A673 (cell line): ENCODE data around the gene CHD3. TPM values are rescaled to one million over a fixed set of nuclear protein-coding genes. Genes with fewer than 3 reads are reported as not detected.
A peak's percentile ranks its signal among the peaks of the same experiment; 100 is the strongest.

Experiments
- BruUV-seq: library from RNA; stranded (reverse); fragments of 400-500 nt; replicated peaks from 2 replicates; lab custom pipeline; 2021; lab: Mats Ljungman, UMichigan
- CTCF ChIA-PET: fragments of 300-600 bp; sonication (Branson Sonifier 250); formaldehyde crosslinking; loops from one replicate; lab custom pipeline; 2022; ENCODE audit warnings: antibody characterized with exemption; lab: Charles Lee
- POLR2A ChIA-PET: fragments of 300-600 bp; sonication (Branson Sonifier 250); formaldehyde crosslinking; loops from one replicate; lab custom pipeline; 2022; ENCODE audit warnings: antibody characterized with exemption; ENCODE audit not compliant: low non-redundant PET; lab: Charles Lee
- DNase-seq: peaks from one replicate; pipeline ENCODE4 v3.0.0-alpha.2; 2015; ENCODE audit warnings: low spot score
- H3K27ac ChIP-seq: fragments of 200-600 bp; sonication (generic); 2 replicates; pipeline ENCODE4 v1.5.1; 2016; ENCODE audit warnings: mixed run types, low read depth, mild to moderate bottlenecking, mixed read lengths, antibody characterized with exemption, low read length; ENCODE audit not compliant: poor library complexity, severe bottlenecking
- H3K27me3 ChIP-seq: fragments of 200-600 bp; sonication (generic); replicated peaks from 2 replicates; pipeline ENCODE4 v1.6.1; 2017; ENCODE audit warnings: mixed run types, low read depth, mild to moderate bottlenecking, mixed read lengths, antibody characterized with exemption, low read length; ENCODE audit not compliant: insufficient read depth, poor library complexity
- H3K36me3 ChIP-seq: fragments of 200-600 bp; sonication (generic); 2 replicates; pipeline ENCODE4 v1.6.1; 2016; ENCODE audit warnings: mixed run types, mild to moderate bottlenecking, mixed read lengths, antibody characterized with exemption, low read length; ENCODE audit not compliant: insufficient read depth, poor library complexity, severe bottlenecking
- H3K4me1 ChIP-seq: fragments of 200-600 bp; sonication (generic); 2 replicates; pipeline ENCODE4 v1.6.1; 2017; ENCODE audit warnings: mixed run types, mild to moderate bottlenecking, mixed read lengths, antibody characterized with exemption, low read length; ENCODE audit not compliant: insufficient read depth, poor library complexity, severe bottlenecking
- H3K4me3 ChIP-seq: fragments of 200-600 bp; sonication (generic); 2 replicates; pipeline ENCODE4 v1.5.1; 2016; ENCODE audit warnings: low read depth, mixed run types, mild to moderate bottlenecking, mixed read lengths, low read length; ENCODE audit not compliant: poor library complexity, severe bottlenecking
- H3K9me3 ChIP-seq: fragments of 200-600 bp; sonication (generic); 2 replicates; pipeline ENCODE4 v1.6.1; 2016; ENCODE audit warnings: mixed run types, low read depth, mild to moderate bottlenecking, mixed read lengths, antibody characterized with exemption, low read length; ENCODE audit not compliant: poor library complexity, severe bottlenecking
- EZH2 ChIP-seq: fragments of 200-600 bp; sonication (generic); IDR thresholded peaks from 2 replicates; pipeline ENCODE4 v1.6.1; 2017; ENCODE audit warnings: borderline replicate concordance, low read depth, mild to moderate bottlenecking, mixed read lengths, antibody characterized with exemption, low read length; ENCODE audit not compliant: poor library complexity, severe bottlenecking
- intact Hi-C: fragments of 100-400 bp; cut with micrococcal nuclease; formaldehyde crosslinking; loops from one replicate; pipeline ENCODE4 v1.10.0; 2022; ENCODE audit not compliant: unreplicated experiment
- total RNA-seq: library from RNA; stranded (reverse); gene quantifications from 2 replicates; pipeline ENCODE4 v1.2.3, GENCODE V29; 2021
- TF ChIP-seq, protein P1 (sequence below): fragments of 300-800, 200-600 bp; sonication (generic); conservative IDR thresholded peaks from 2 replicates; pipeline ENCODE4 v1.5.1; 2017; ENCODE audit warnings: low read depth, mild to moderate bottlenecking, antibody characterized with exemption, low read length, moderate library complexity, mixed read lengths

CHD3 gene
- total RNA-seq, 1 experiment from 2014 or later = 249 TPM

GRCh38 chr17:7931709-7932482 is 43.3 kb downstream of the CHD3 start, which contains the start of the genes CNTROB and TRAPPC1:
Gene CNTROB, plus strand, starts transcription at chr17:7932206. Its CDS starts 874 bp downstream, at chr17:7933080.
Gene TRAPPC1, minus strand, starts transcription at chr17:7931946. Its CDS starts 117 bp downstream, at chr17:7931829.
- POLR2A ChIA-PET = interaction anchor here (0.6 kb wide), 2 partner anchors 9 to 356 kb away, joined by 3 to 5 read pairs; no protein-coding TSS in a partner anchor
- intact Hi-C loops = loop anchor here (5.0 kb wide), 2 partner anchors 45 to 185 kb away; partner anchors contain the start of genes ALOXE3 and CHD3
- CTCF ChIA-PET = interaction anchor here (0.6 to 0.7 kb wide), 3 partner anchors 38 to 109 kb away, joined by 3 to 11 read pairs (median 3); no protein-coding TSS in a partner anchor
- Histone ChIP-seq H3K27me3 (no peaks in the 10 kb centered on the region), H3K4me1 (peaks cover 23% of the 10 kb centered on the region), H3K27ac (peak within 1 kb of the TSS; percentile 88), H3K9me3 (no peaks in the 10 kb centered on the region), H3K4me3 (peak within 1 kb of the TSS; percentile 68), H3K36me3 (peaks cover 22% of the 10 kb centered on the region)
- no TSS peak for BruUV-seq
- TF ChIP-seq, protein P1, sequence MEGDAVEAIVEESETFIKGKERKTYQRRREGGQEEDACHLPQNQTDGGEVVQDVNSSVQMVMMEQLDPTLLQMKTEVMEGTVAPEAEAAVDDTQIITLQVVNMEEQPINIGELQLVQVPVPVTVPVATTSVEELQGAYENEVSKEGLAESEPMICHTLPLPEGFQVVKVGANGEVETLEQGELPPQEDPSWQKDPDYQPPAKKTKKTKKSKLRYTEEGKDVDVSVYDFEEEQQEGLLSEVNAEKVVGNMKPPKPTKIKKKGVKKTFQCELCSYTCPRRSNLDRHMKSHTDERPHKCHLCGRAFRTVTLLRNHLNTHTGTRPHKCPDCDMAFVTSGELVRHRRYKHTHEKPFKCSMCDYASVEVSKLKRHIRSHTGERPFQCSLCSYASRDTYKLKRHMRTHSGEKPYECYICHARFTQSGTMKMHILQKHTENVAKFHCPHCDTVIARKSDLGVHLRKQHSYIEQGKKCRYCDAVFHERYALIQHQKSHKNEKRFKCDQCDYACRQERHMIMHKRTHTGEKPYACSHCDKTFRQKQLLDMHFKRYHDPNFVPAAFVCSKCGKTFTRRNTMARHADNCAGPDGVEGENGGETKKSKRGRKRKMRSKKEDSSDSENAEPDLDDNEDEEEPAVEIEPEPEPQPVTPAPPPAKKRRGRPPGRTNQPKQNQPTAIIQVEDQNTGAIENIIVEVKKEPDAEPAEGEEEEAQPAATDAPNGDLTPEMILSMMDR = no peak
- no peak for TF ChIP-seq EZH2
- peak; percentile 100 for DNase-seq

- ChIA-PET POLR2A (interaction anchor here (0.6 kb wide), 1 partner anchor 9 kb away, joined by 3 read pairs; no protein-coding TSS in a partner anchor), CTCF (no interaction called here)
- intact Hi-C loops = loop anchor here (5.0 kb wide), 2 partner anchors 45 to 185 kb away; partner anchors contain the start of genes ALOXE3 and CHD3
- peak overlapping the region; percentile 68 for H3K4me3 ChIP-seq
- peak overlapping the region; percentile 88 for H3K27ac ChIP-seq
- no peaks in the 10 kb centered on the region for H3K9me3 ChIP-seq
- peaks cover 23% of the 10 kb centered on the region for H3K4me1 ChIP-seq
- no peak for DNase-seq
- TF ChIP-seq, protein P1 = no peak
- TF ChIP-seq EZH2 = no peak
- BruUV-seq = no TSS peak
- H3K27me3 ChIP-seq = no peaks in the 10 kb centered on the region
- peaks cover 27% of the 10 kb centered on the region for H3K36me3 ChIP-seq
Measured at GRCh38 chr17:7932483-7932891, 43.9 kb downstream of the CHD3 start.

GRCh38 chr17:7932949-7933348 is 44.4 kb downstream of the CHD3 start:
- BruUV-seq = no TSS peak
- POLR2A ChIA-PET = interaction anchor here (0.6 kb wide), 1 partner anchor 212 kb away, joined by 4 read pairs; no protein-coding TSS in a partner anchor

More at GRCh38 chr17:7932949-7933348, 44.4 kb downstream of the CHD3 start:
- Histone ChIP-seq H3K27me3 (no peaks in the 10 kb centered on the region), H3K4me1 (peaks cover 23% of the 10 kb centered on the region), H3K9me3 (no peaks in the 10 kb centered on the region), H3K27ac (peak overlapping the region; percentile 88), H3K36me3 (peaks cover 27% of the 10 kb centered on the region), H3K4me3 (peak overlapping the region; percentile 68)
- intact Hi-C loops = loop anchor here (5.0 kb wide), 2 partner anchors 46 to 184 kb away; partner anchors contain the start of genes ALOXE3 and CHD3
- TF ChIP-seq, protein P1 = no peak
- TF ChIP-seq EZH2 = no peak
- CTCF ChIA-PET = interaction anchor here (0.5 kb wide), 1 partner anchor 165 kb away, joined by 6 read pairs; no protein-coding TSS in a partner anchor
- peak; percentile 46 for DNase-seq
